ENCODE results near the gene RBMS3.
"Not testable (repeated sequence)": the region's sequence is repeated elsewhere in the genome, so short reads cannot be mapped to it uniquely, and the experiment has no call there.

Gene RBMS3

DNA sequence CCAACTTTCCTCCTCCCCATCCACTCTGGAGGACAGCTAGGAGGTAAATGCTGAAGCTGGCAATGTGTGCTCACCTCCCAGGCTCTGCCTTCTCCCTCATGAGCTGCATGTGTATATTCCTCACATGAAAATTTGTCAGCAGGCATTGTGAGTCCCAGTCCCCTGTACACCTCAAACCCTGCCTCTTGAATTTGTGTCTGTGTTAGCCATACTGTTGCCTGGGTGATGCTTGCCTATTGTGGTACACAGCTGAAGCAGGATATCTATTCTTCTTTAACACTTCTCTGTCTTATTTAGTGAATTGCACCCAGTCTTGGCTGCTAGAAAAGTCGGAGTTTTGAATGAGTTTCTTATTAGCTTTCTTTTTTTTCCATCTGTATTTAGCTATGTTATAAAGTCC, 739.5 kb downstream of the RBMS3 start:
- DNase-seq (ENCODE audit: low read depth in 2 of 2) = no peak

DNA sequence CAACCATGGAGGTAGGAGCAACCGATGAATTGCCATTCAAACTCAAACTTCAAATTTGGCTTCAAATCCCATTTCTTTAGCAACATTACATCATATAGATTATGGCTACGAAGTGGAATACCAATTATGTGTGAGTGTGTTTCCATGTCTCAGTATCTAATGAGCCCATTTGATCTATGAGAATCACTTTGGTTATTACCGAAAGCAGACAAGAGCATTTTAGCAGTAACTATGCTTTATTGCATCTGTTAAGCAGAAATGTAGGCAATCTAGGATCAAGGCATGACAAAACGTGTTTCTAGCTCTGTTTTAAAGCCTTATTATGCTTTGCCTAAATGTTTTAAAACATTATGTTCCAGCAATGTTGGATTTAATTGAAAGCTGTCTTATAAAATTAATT, 743.6 kb downstream of the RBMS3 start:
- no peak for DNase-seq (ENCODE audit: low read depth in 2 of 2)

DNA sequence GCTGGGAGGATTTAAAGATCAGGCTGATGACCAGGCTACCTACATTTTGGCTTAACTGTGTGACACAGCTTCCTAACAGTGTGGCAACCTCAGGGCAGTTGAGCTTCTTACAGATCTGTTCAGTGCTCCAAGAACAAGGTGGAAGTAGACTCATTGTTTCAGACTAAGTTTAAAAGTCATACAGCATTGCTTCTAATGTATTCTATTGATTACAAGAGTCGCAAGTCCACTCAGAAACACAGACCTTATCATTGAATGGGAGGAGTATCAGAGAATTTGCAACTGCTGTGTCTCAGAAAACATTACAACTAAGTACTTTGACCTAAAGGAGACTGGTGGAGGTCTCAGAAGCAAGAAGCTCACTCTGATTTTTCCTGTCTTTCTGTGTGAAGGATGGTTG, 746.0 kb downstream of the RBMS3 start:
- DNase-seq (ENCODE audit: low read depth in 2 of 2) = no peak

DNA sequence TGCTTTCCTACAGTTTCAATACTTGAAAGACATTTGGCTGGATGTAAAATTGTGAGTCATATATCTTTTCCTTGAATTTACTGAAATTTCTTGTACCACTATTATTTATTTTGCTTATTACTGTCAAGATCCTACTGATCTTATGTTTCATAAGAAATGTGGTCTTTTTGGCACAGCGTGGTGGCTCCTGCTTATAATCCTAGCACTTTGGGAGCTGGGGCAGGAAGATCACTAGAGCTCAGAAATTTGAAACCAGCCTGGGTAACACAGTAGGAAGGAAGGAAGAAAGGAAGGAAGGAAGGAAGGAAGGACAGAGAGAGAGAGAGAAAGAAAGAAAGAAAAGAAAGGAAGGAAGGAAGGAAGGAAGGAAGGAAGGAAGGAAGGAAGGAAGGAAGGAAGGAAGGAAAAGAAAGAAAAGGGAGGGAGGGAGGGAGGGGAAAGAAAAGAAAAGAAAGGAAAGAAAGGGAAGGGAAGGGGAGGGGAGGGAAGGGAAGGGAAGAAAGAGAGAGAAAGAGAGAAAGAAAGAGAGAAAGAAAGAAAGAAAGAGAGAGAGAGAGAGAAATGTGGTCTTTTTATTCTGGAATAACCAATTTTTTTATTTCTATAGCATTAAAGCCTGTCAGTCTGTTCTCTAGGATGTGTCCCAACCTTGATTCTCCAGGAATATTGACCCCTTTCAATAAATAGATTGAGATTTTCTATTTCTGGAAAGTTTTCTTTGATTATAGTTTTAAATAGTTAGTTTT, 753.5 kb downstream of the RBMS3 start:
- DNase-seq (ENCODE audit: low read depth in 2 of 2) = no peak

DNA sequence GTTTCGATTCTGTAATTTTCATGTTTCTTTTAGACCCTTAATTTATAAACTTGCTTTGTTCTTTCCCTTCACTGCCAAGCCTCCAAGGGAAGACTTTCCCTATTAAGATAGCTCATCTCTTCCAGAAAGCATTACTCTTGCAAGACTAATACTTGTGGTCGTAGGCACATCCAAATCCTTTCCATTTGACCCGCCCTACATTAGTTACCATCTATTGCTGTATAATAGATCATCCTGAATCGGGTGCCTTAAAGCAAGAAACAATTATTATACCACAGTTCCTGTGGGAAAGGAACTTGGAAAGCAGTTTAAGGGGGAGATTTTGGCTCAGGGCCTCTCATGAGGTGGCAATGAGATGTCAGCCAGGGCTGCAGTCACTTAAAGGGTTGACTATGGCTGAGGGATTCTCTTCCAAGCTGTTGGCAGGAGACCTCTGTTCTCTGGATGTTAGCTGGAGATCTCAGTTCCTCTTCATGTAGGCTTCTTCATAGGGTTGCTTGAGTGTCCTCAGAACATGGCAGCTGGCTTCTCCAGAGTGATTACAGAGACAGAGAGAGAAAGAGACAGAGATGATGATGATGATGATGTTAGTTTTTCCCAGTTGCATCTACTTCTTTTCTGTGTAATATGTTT, 755.2 kb downstream of the RBMS3 start:
- DNase-seq (ENCODE audit: low read depth in 2 of 2) = no peak

DNA sequence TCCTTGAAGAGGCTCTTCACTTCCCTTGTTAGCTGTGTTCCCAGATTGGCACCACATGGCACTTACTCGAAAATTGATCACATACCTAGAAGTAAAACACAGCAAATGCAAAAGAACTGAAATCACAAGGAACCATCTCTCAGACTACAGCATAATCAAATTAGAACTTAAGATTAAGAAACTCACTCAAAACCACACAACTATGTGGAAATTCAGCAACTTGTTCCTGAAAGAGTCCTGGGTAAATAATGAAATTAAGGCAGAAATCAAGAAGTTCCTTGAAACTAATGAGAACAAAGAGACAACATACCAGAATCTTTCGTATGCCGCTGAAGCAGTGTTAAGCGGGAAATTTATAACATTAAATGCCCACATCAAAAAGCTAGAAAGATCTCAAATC, 759.3 kb downstream of the RBMS3 start:
- no peak for DNase-seq (ENCODE audit: low read depth in 2 of 2)

DNA sequence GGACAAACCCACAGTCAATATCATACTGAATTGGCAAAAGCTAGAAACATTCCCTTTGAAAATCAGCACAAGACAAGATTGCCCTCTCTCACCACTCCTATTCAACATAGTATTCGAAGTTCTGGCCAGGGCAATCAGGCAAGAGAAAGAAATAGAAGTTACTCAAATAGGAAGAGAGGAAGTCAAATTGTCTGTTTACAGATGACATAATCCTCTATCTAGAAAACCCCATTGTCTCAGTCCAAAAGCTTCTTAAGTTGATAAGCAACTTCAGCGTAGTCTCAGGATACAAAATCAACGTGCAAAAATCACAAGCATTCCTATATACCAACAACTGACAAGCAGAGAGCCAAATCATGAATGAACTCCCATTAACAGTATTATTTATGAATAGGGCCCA, 760.6 kb downstream of the RBMS3 start:
- DNase-seq (ENCODE audit: low read depth in 2 of 2) = not testable (repeated sequence)

DNA sequence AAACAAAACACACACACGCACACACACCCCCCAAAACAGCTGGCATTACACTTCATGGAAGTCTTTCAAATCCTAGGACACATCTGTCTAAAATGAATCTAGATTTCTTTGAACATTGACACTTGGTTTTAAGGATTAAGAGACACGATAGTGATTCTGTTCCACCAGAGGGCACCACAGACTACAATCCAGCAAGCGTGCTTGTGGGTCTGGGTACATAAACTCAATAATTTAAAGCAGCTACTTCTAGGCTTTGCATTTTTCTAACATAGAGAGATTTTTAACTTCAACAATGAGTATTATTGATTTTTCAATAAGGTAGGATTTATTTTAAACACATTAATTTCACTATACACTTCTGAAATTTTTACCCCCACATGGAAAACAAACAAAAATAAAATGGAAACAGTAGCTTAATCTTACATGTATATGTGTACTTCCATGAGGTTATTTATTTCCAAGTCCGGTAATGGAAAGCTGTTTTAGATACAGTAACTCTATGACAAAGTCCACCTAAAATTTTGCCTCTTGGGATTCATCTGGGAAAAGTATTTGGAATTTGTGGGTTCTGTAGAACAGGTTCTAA, 761.5 kb downstream of the RBMS3 start:
- DNase-seq (ENCODE audit: low read depth in 2 of 2) = peak; percentile 7 to 34

DNA sequence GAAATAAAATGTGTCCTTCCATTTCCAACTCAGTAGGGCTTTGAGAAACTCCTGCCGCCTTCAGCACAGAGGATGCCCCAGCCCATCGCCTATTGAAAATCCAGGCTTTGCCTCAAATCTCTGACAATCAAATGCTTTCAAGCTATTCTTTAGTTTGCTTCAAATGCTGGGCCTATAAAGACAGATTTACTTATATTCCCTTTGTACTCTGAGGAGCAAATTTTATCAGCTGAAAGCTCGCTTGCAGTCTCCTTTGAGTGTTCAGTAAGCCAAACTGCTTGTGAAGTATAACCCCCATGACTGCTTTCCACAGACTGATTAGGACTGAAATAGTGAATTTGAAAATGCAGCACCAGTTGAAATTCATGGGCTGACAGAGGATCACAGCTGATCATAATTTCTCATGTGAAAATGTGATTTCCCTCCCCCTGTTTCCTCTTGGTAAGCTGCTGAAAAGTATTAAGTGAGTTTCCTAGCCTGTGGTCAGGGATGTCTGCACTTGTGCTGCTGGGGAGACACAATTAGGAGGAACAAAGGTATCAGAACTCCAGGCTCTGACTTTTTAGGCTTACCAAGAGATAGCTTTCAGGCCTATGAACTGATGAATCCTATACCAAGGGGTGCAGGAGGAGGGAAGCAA, 762.2 kb downstream of the RBMS3 start:
- no peak for DNase-seq (ENCODE audit: low read depth in 2 of 2)

DNA sequence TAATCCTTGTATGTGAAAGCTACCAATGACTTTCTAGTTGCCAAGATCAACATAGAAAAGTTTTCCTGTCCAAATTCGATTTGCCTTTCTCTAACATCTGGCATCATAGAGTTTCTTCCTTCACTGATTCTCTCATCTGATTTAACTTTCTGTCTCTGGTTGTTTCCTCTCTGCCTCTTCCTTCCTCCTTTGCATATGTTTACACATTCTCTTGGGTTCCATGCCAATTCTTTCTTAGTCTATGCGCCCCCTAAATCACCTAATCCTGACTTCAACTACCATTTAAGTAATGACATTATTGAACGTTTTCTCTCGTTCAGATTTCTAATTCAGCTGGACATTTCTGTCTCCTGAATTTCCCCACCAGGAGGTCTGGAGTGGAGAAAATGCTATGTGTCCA, 763.6 kb downstream of the RBMS3 start:
- DNase-seq (ENCODE audit: low read depth in 2 of 2) = no peak

DNA sequence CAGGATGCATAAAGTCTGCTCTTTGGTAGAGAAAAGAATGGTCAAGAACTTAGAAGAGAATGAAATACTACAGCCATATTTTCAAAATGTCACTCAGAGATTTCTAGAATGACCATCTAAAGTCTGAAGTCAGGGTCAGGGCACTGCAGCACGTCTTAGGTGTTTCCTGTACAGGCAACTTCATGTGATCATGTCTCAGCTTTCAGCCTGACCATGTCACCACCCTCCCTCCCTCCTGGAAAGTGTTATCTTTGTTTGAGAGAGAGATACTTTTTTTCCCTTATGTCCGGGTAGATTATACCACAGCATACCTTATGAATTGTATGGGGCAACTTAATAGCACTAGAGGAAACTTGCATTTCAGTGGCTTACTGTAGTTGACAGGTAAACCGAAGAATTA, 767.6 kb downstream of the RBMS3 start:
- DNase-seq (ENCODE audit: low read depth in 2 of 2) = no peak

DNA sequence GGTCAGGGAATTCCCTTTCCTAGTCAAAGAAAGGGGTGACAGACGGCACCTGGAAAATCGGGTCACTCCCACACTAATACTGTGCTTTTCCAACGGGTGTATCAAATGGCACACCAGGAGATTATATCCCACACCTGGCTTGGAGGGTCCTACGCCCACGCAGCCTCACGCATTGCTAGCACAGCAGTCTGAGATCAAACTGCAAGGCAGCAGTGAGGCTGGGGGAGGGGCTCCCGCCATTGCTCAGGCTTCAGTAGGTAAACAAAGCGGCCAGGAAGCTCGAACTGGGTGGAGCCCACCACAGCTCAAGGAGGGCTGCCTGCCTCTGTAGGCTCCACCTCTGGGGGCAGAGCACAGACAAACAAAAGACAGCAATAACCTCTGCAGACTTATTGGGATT, 769.2 kb downstream of the RBMS3 start:
- not testable (repeated sequence) for DNase-seq (ENCODE audit: low read depth in 2 of 2)

DNA sequence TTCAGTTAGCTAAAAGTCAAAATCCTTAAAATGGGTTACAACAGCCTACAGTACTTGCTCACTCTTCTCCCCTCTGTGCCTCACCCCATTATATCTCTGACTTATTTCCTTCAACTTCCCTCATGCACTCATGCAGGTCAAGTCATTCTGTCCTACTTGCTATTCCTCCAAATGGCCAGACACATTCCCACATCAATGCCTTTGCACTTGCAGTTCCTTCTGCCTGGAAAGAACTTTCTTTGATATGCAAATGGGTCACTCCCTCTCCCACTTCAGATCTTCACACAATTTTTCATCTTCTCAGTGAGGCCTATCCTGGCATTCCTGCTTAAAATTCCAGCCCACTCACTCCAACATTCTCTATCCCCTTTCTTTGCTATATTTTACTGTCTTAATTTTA, 778.4 kb downstream of the RBMS3 start:
- no peak for DNase-seq (ENCODE audit: low read depth in 2 of 2)

Measured in activated CD8-positive, alpha-beta memory T cell treated with anti-CD3 and anti-CD28 coated beads for 4 hours (primary cell).